Measurements from ENCODE around the gene ARFIP2.

ARFIP2 gene

GRCh38 chr11:6468712-6469495 lies 12.2 kb downstream of the ARFIP2 start:
- H3K9ac ChIP-seq (ENCODE audit: low read depth, low read length): no peak overlapping the region
- H3K27ac ChIP-seq (ENCODE audit: low read depth, low read length): no peak overlapping the region
- no peaks in the 10 kb centered on the region; the same call in 1 of the 2 replicates for H3K36me3 ChIP-seq (ENCODE audit: control insufficient read depth, insufficient read depth, low read length)
- H3K4me1 ChIP-seq (ENCODE audit: control insufficient read depth, insufficient read depth, low read length): peaks cover 14% of the 10 kb centered on the region
- H3K9me3 ChIP-seq (ENCODE audit: control insufficient read depth, insufficient read depth, low read length): no peaks in the 10 kb centered on the region
- H3K4me3 ChIP-seq (ENCODE audit: low read depth, low read length): no peak overlapping the region
- peaks cover 2% of the 10 kb centered on the region; the same call in 1 of the 2 replicates for H3K27me3 ChIP-seq (ENCODE audit: control insufficient read depth, insufficient read depth, low read length)

GRCh38 chr11:6459099-6459450 lies 22.1 kb downstream of the ARFIP2 start:
- Histone ChIP-seq H3K27me3 (ENCODE audit: control insufficient read depth, insufficient read depth, low read length) (no peaks in the 10 kb centered on the region), H3K4me3 (ENCODE audit: low read depth, low read length) (no peak overlapping the region), H3K9ac (ENCODE audit: low read depth, low read length) (no peak overlapping the region), H3K27ac (ENCODE audit: low read depth, low read length) (no peak overlapping the region), H3K36me3 (ENCODE audit: control insufficient read depth, insufficient read depth, low read length) (peaks cover 30% of the 10 kb centered on the region), H3K4me1 (ENCODE audit: control insufficient read depth, insufficient read depth, low read length) (no peaks in the 10 kb centered on the region), H3K9me3 (ENCODE audit: control insufficient read depth, insufficient read depth, low read length) (no peaks in the 10 kb centered on the region)

GRCh38 chr11:6458352-6459098 lies 22.6 kb downstream of the ARFIP2 start:
- Histone ChIP-seq H3K9ac (ENCODE audit: low read depth, low read length) (no peak overlapping the region), H3K4me3 (ENCODE audit: low read depth, low read length) (no peak overlapping the region), H3K4me1 (ENCODE audit: control insufficient read depth, insufficient read depth, low read length) (no peaks in the 10 kb centered on the region), H3K27me3 (ENCODE audit: control insufficient read depth, insufficient read depth, low read length) (no peaks in the 10 kb centered on the region), H3K36me3 (ENCODE audit: control insufficient read depth, insufficient read depth, low read length) (peaks cover 30% of the 10 kb centered on the region), H3K27ac (ENCODE audit: low read depth, low read length) (no peak overlapping the region), H3K9me3 (ENCODE audit: control insufficient read depth, insufficient read depth, low read length) (no peaks in the 10 kb centered on the region)

GRCh38 chr11:6457581-6458320 lies 23.4 kb downstream of the ARFIP2 start:
- Histone ChIP-seq H3K36me3 (ENCODE audit: control insufficient read depth, insufficient read depth, low read length) (peaks cover 32% of the 10 kb centered on the region), H3K4me3 (ENCODE audit: low read depth, low read length) (no peak overlapping the region)

GRCh38 chr11:6456361-6457073 lies 24.6 kb downstream of the ARFIP2 start:
- H3K27me3 ChIP-seq (ENCODE audit: control insufficient read depth, insufficient read depth, low read length): no peaks in the 10 kb centered on the region
- no peaks in the 10 kb centered on the region for H3K4me1 ChIP-seq (ENCODE audit: control insufficient read depth, insufficient read depth, low read length)
- H3K9me3 ChIP-seq (ENCODE audit: control insufficient read depth, insufficient read depth, low read length): no peaks in the 10 kb centered on the region
- H3K27ac ChIP-seq (ENCODE audit: low read depth, low read length): no peak overlapping the region
- H3K9ac ChIP-seq (ENCODE audit: low read depth, low read length): no peak overlapping the region
- peaks cover 33% of the 10 kb centered on the region for H3K36me3 ChIP-seq (ENCODE audit: control insufficient read depth, insufficient read depth, low read length)
- no peak overlapping the region for H3K4me3 ChIP-seq (ENCODE audit: low read depth, low read length)

More at GRCh38 chr11:6457581-6458320, 23.4 kb downstream of the ARFIP2 start:
- Histone ChIP-seq H3K4me1 (ENCODE audit: control insufficient read depth, insufficient read depth, low read length) (no peaks in the 10 kb centered on the region), H3K9me3 (ENCODE audit: control insufficient read depth, insufficient read depth, low read length) (no peaks in the 10 kb centered on the region), H3K27me3 (ENCODE audit: control insufficient read depth, insufficient read depth, low read length) (no peaks in the 10 kb centered on the region), H3K9ac (ENCODE audit: low read depth, low read length) (no peak overlapping the region), H3K27ac (ENCODE audit: low read depth, low read length) (no peak overlapping the region)

- Histone ChIP-seq H3K9me3 (ENCODE audit: control insufficient read depth, insufficient read depth, low read length) (no peaks in the 10 kb centered on the region), H3K4me1 (ENCODE audit: control insufficient read depth, insufficient read depth, low read length) (no peaks in the 10 kb centered on the region), H3K9ac (ENCODE audit: low read depth, low read length) (no peak overlapping the region), H3K4me3 (ENCODE audit: low read depth, low read length) (no peak overlapping the region), H3K36me3 (ENCODE audit: control insufficient read depth, insufficient read depth, low read length) (peaks cover 47% of the 10 kb centered on the region), H3K27ac (ENCODE audit: low read depth, low read length) (no peak overlapping the region), H3K27me3 (ENCODE audit: control insufficient read depth, insufficient read depth, low read length) (no peaks in the 10 kb centered on the region)
Measured at GRCh38 chr11:6455070-6455469, 26.1 kb downstream of the ARFIP2 start.

- no peak overlapping the region for H3K9ac ChIP-seq (ENCODE audit: low read depth, low read length)
- no peak overlapping the region for H3K4me3 ChIP-seq (ENCODE audit: low read depth, low read length)
- no peaks in the 10 kb centered on the region for H3K4me1 ChIP-seq (ENCODE audit: control insufficient read depth, insufficient read depth, low read length)
- no peak overlapping the region for H3K27ac ChIP-seq (ENCODE audit: low read depth, low read length)
- H3K9me3 ChIP-seq (ENCODE audit: control insufficient read depth, insufficient read depth, low read length): no peaks in the 10 kb centered on the region
- H3K27me3 ChIP-seq (ENCODE audit: control insufficient read depth, insufficient read depth, low read length): no peaks in the 10 kb centered on the region
- H3K36me3 ChIP-seq (ENCODE audit: control insufficient read depth, insufficient read depth, low read length): peaks cover 50% of the 10 kb centered on the region
Measured at GRCh38 chr11:6453152-6453551, 28.0 kb downstream of the ARFIP2 start.

GRCh38 chr11:6452219-6452618 lies 28.9 kb downstream of the ARFIP2 start:
- Histone ChIP-seq H3K4me3 (ENCODE audit: low read depth, low read length) (no peak overlapping the region), H3K27ac (ENCODE audit: low read depth, low read length) (no peak overlapping the region), H3K9ac (ENCODE audit: low read depth, low read length) (no peak overlapping the region), H3K27me3 (ENCODE audit: control insufficient read depth, insufficient read depth, low read length) (no peaks in the 10 kb centered on the region), H3K36me3 (ENCODE audit: control insufficient read depth, insufficient read depth, low read length) (peaks cover 49% of the 10 kb centered on the region), H3K4me1 (ENCODE audit: control insufficient read depth, insufficient read depth, low read length) (no peaks in the 10 kb centered on the region), H3K9me3 (ENCODE audit: control insufficient read depth, insufficient read depth, low read length) (no peaks in the 10 kb centered on the region)

- Histone ChIP-seq H3K9ac (ENCODE audit: low read depth, low read length) (no peak overlapping the region), H3K27ac (ENCODE audit: low read depth, low read length) (no peak overlapping the region), H3K27me3 (ENCODE audit: control insufficient read depth, insufficient read depth, low read length) (no peaks in the 10 kb centered on the region)
Measured at GRCh38 chr11:6448574-6448973, 32.6 kb downstream of the ARFIP2 start.

GRCh38 chr11:6443269-6444003 lies 37.7 kb downstream of the ARFIP2 start:
- Histone ChIP-seq H3K36me3 (ENCODE audit: control insufficient read depth, insufficient read depth, low read length) (no peaks in the 10 kb centered on the region), H3K4me1 (ENCODE audit: control insufficient read depth, insufficient read depth, low read length) (peaks cover 3% of the 10 kb centered on the region; the same call in 1 of the 2 replicates), H3K9me3 (ENCODE audit: control insufficient read depth, insufficient read depth, low read length) (no peaks in the 10 kb centered on the region), H3K27ac (ENCODE audit: low read depth, low read length) (no peak overlapping the region), H3K4me3 (ENCODE audit: low read depth, low read length) (no peak overlapping the region), H3K9ac (ENCODE audit: low read depth, low read length) (no peak overlapping the region), H3K27me3 (ENCODE audit: control insufficient read depth, insufficient read depth, low read length) (no peaks in the 10 kb centered on the region)

More at GRCh38 chr11:6448574-6448973, 32.6 kb downstream of the ARFIP2 start:
- Histone ChIP-seq H3K4me1 (ENCODE audit: control insufficient read depth, insufficient read depth, low read length) (no peaks in the 10 kb centered on the region), H3K36me3 (ENCODE audit: control insufficient read depth, insufficient read depth, low read length) (peaks cover 25% of the 10 kb centered on the region), H3K9me3 (ENCODE audit: control insufficient read depth, insufficient read depth, low read length) (no peaks in the 10 kb centered on the region), H3K4me3 (ENCODE audit: low read depth, low read length) (no peak overlapping the region)

All from HUES48 (cell line).